ENCODE results near the gene SCN5A. TPM values are rescaled to one million over a fixed set of nuclear protein-coding genes. Genes with fewer than 3 reads are reported as not detected.

The SCN5A gene
- total and polyA plus RNA-seq, 4 donors, result 0.01 to 0.14 TPM; not detected in 2

DNA sequence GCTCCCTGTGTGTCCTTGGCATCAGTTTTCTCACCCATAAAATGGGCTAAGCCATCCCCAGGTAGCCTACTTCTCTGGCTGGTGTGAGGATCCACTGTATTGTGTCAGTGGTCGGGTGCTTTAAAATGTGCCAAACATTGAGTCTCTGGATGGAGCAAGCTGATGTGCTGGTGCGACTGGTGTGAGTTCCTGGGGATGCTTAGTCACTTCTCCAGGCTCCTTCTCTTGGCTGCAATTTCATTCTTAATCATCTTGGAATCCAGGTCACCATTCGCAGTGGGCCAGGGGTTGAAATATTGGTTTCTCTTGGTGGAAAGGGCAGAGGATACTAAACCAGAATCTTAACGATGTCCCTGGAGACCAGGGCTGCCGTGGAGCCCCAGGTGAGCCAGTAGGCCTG is 29.3 kb downstream of the SCN5A start:
- H3K4me3 ChIP-seq (ENCODE audit: low read depth in 1 of 3, low read length in 3 of 3), result no peak overlapping the region
- H3K9me3 ChIP-seq (ENCODE audit: control insufficient read depth in 4 of 4, low read length in 3 of 4), result no peaks in the 10 kb centered on the region
- H3K4me1 ChIP-seq (ENCODE audit: control insufficient read depth in 4 of 4, insufficient read depth in 4 of 4, low read length in 3 of 4), result no peaks in the 10 kb centered on the region
- H3K9ac ChIP-seq (ENCODE audit: low read depth in 1 of 2, low read length in 2 of 2), result no peak overlapping the region
- H3K27me3 ChIP-seq (ENCODE audit: control insufficient read depth in 4 of 4, insufficient read depth in 4 of 4, low read length in 3 of 4), result no peaks in the 10 kb centered on the region
- DNase-seq (ENCODE audit: low spot score), result no peak
- H3K27ac ChIP-seq (ENCODE audit: low read depth in 1 of 2, low read length in 2 of 2), result no peak overlapping the region
- no peak for TF ChIP-seq NR2F2 (IDR thresholded peaks at IDR 0.05)
- TF ChIP-seq, protein P1, sequence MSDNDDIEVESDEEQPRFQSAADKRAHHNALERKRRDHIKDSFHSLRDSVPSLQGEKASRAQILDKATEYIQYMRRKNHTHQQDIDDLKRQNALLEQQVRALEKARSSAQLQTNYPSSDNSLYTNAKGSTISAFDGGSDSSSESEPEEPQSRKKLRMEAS (IDR thresholded peaks at IDR 0.05), result no peak
- TF ChIP-seq HNF4A (conservative IDR thresholded peaks at IDR 0.05), result no peak
- WGBS, result 93% methylated on average over 5 of the region's 5 CpGs
- no peaks in the 10 kb centered on the region for H3K36me3 ChIP-seq (ENCODE audit: control insufficient read depth in 4 of 4, insufficient read depth in 3 of 4, low read depth in 1 of 4, low read length in 3 of 4)

GRCh38 chr3:38618343-38618742 is 31.1 kb downstream of the SCN5A start:
- Histone ChIP-seq H3K9ac (ENCODE audit: low read depth in 1 of 2, low read length in 2 of 2) (no peak overlapping the region), H3K4me1 (ENCODE audit: control insufficient read depth in 4 of 4, insufficient read depth in 4 of 4, low read length in 3 of 4) (no peaks in the 10 kb centered on the region), H3K9me3 (ENCODE audit: control insufficient read depth in 4 of 4, low read length in 3 of 4) (no peaks in the 10 kb centered on the region), H3K4me3 (ENCODE audit: low read depth in 1 of 3, low read length in 3 of 3) (no peak overlapping the region), H3K36me3 (ENCODE audit: control insufficient read depth in 4 of 4, insufficient read depth in 3 of 4, low read depth in 1 of 4, low read length in 3 of 4) (no peaks in the 10 kb centered on the region), H3K27ac (ENCODE audit: low read depth in 1 of 2, low read length in 2 of 2) (no peak overlapping the region), H3K27me3 (ENCODE audit: control insufficient read depth in 4 of 4, insufficient read depth in 4 of 4, low read length in 3 of 4) (no peaks in the 10 kb centered on the region)
- WGBS, result 74% methylated on average over 5 of the region's 5 CpGs
- TF ChIP-seq YY1 (IDR thresholded peaks at IDR 0.05) (no peak), SP1 (IDR thresholded peaks at IDR 0.05) (no peak), CTCF (IDR thresholded peaks at IDR 0.05; ENCODE audit: low read depth, low read length, missing input control) (no peak), RXRA (IDR thresholded peaks at IDR 0.05) (no peak), NR2F2 (IDR thresholded peaks at IDR 0.05) (no peak), HNF4A (conservative IDR thresholded peaks at IDR 0.05) (no peak), JUND (IDR thresholded peaks at IDR 0.05) (no peak), FOXA1 (IDR thresholded peaks at IDR 0.05) (no peak), FOXA2 (IDR thresholded peaks at IDR 0.05) (no peak), RAD21 (IDR thresholded peaks at IDR 0.05) (no peak), TAF1 (conservative IDR thresholded peaks at IDR 0.05) (no peak), GABPA (IDR thresholded peaks at IDR 0.05 in 1 of 2, conservative IDR thresholded peaks at IDR 0.05 in 1 of 2) (no peak), EGR1 (IDR thresholded peaks at IDR 0.05; ENCODE audit: low read depth in 2 of 2) (no peak)
- TF ChIP-seq, protein P1 (IDR thresholded peaks at IDR 0.05), result no peak
- TF ChIP-seq, protein P2, sequence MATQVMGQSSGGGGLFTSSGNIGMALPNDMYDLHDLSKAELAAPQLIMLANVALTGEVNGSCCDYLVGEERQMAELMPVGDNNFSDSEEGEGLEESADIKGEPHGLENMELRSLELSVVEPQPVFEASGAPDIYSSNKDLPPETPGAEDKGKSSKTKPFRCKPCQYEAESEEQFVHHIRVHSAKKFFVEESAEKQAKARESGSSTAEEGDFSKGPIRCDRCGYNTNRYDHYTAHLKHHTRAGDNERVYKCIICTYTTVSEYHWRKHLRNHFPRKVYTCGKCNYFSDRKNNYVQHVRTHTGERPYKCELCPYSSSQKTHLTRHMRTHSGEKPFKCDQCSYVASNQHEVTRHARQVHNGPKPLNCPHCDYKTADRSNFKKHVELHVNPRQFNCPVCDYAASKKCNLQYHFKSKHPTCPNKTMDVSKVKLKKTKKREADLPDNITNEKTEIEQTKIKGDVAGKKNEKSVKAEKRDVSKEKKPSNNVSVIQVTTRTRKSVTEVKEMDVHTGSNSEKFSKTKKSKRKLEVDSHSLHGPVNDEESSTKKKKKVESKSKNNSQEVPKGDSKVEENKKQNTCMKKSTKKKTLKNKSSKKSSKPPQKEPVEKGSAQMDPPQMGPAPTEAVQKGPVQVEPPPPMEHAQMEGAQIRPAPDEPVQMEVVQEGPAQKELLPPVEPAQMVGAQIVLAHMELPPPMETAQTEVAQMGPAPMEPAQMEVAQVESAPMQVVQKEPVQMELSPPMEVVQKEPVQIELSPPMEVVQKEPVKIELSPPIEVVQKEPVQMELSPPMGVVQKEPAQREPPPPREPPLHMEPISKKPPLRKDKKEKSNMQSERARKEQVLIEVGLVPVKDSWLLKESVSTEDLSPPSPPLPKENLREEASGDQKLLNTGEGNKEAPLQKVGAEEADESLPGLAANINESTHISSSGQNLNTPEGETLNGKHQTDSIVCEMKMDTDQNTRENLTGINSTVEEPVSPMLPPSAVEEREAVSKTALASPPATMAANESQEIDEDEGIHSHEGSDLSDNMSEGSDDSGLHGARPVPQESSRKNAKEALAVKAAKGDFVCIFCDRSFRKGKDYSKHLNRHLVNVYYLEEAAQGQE (IDR thresholded peaks at IDR 0.05), result no peak
- DNase-seq (ENCODE audit: low spot score), result no peak

Data from liver (tissue), 9 donors.